Suprapubic skin (tissue), 4 donors: Measurements from ENCODE around the gene ATN1. TPM values are rescaled to one million over a fixed set of nuclear protein-coding genes. Genes with fewer than 3 reads are reported as not detected.

Experiments used
- DNase-seq, 2 donors: peaks; one replicate each; pipeline ENCODE4 v3.0.0-alpha.2; 2019; ENCODE audit warnings: low spot score in 2 of 2
- H3K27ac ChIP-seq: fragments of 200-600 bp; sonication (generic); one replicate; pipeline ENCODE4 v1.5.1; 2019
- H3K27me3 ChIP-seq: fragments of 200-600 bp; sonication (generic); one replicate; pipeline ENCODE4 v1.5.1; 2019
- H3K36me3 ChIP-seq: fragments of 200-600 bp; sonication (generic); one replicate; pipeline ENCODE4 v1.5.1; 2019
- H3K4me1 ChIP-seq: fragments of 200-600 bp; sonication (generic); one replicate; pipeline ENCODE4 v1.5.1; 2019
- H3K4me3 ChIP-seq: fragments of 200-600 bp; sonication (generic); one replicate; pipeline ENCODE4 v1.5.1; 2019; ENCODE audit warnings: mild to moderate bottlenecking
- H3K9me3 ChIP-seq: fragments of 200-600 bp; sonication (generic); one replicate; pipeline ENCODE4 v1.5.1; 2019
- CTCF ChIP-seq, 2 donors: fragments of 200-600 bp in 1 of 2; fragments of 450-650 bp in 1 of 2; sonication (generic) in 1 of 2; IDR thresholded peaks; one replicate each; pipeline ENCODE4 v1.5.1; 2016 to 2019; ENCODE audit warnings: antibody characterized with exemption in 2 of 2, mild to moderate bottlenecking in 1 of 2, moderate library complexity in 1 of 2
- EP300 ChIP-seq: sonication (generic); formaldehyde crosslinking; IDR thresholded peaks from one replicate; pipeline ENCODE4 v1.6.1; 2017; ENCODE audit warnings: antibody characterized with exemption
- POLR2A ChIP-seq, 2 donors: fragments of 450-650 bp; IDR thresholded peaks; one replicate each; pipeline ENCODE4 v1.6.1; 2017; ENCODE audit warnings: antibody characterized with exemption in 2 of 2, mild to moderate bottlenecking in 2 of 2, moderate library complexity in 2 of 2
- POLR2AphosphoS5 ChIP-seq, 3 donors: sonication (generic); formaldehyde crosslinking; IDR thresholded peaks; one replicate each; pipeline ENCODE4 v1.6.1; 2017; ENCODE audit warnings: antibody characterized with exemption in 3 of 3
- WGBS: methylation state at CpG from one replicate; pipeline ENCODE4 v1.1.5; 2018; 5-methylcytosine and 5-hydroxymethylcytosine counted together
- total RNA-seq, 4 donors: library from RNA; depleted of rRNA; stranded (reverse); fragments of >200 nt; gene quantifications; one replicate each; pipeline ENCODE4 v1.1.0, GENCODE V29; 2016

The ATN1 gene
- total RNA-seq, 4 donors from 2014 or later, result 58.4 to 137 (median 67.7) TPM

GRCh38 chr12:6894321-6894720 lies 33.4 kb upstream of the ATN1 start:
- no peak overlapping the region for H3K4me3 ChIP-seq
- WGBS, result 92% methylated on average over 3 of the region's 3 CpGs
- no peak overlapping the region for H3K27ac ChIP-seq
- no peaks in the 10 kb centered on the region for H3K9me3 ChIP-seq
- TF ChIP-seq POLR2AphosphoS5 (IDR thresholded peaks at IDR 0.05) (no peak), EP300 (no peak), POLR2A (IDR thresholded peaks at IDR 0.05) (no peak), CTCF (IDR thresholded peaks at IDR 0.05) (no peak)
- H3K27me3 ChIP-seq, result no peaks in the 10 kb centered on the region
- no peaks in the 10 kb centered on the region for H3K36me3 ChIP-seq
- H3K4me1 ChIP-seq, result peaks cover 13% of the 10 kb centered on the region
- no peak for DNase-seq

- no peaks in the 10 kb centered on the region for H3K9me3 ChIP-seq
Measured at GRCh38 chr12:6896846-6897435, 30.8 kb upstream of the ATN1 start.

GRCh38 chr12:6899427-6899826 lies 28.3 kb upstream of the ATN1 start:
- H3K9me3 ChIP-seq, result no peaks in the 10 kb centered on the region
- 89% methylated on average over 5 of the region's 5 CpGs for WGBS
- no peaks in the 10 kb centered on the region for H3K27me3 ChIP-seq
- no peak for DNase-seq
- H3K27ac ChIP-seq, result no peak overlapping the region
- peaks cover 11% of the 10 kb centered on the region for H3K4me1 ChIP-seq
- no peaks in the 10 kb centered on the region for H3K36me3 ChIP-seq
- TF ChIP-seq POLR2AphosphoS5 (IDR thresholded peaks at IDR 0.05), result no peak
- no peak overlapping the region for H3K4me3 ChIP-seq

More at GRCh38 chr12:6896846-6897435, 30.8 kb upstream of the ATN1 start:
- H3K27me3 ChIP-seq, result no peaks in the 10 kb centered on the region
- H3K4me3 ChIP-seq, result no peak overlapping the region
- H3K36me3 ChIP-seq, result no peaks in the 10 kb centered on the region
- H3K27ac ChIP-seq, result no peak overlapping the region
- no peak for DNase-seq
- TF ChIP-seq POLR2AphosphoS5 (IDR thresholded peaks at IDR 0.05) (no peak), EP300 (no peak), CTCF (IDR thresholded peaks at IDR 0.05) (no peak), POLR2A (IDR thresholded peaks at IDR 0.05) (no peak)
- H3K4me1 ChIP-seq, result peaks cover 7% of the 10 kb centered on the region
- 71% methylated on average over 6 of the region's 6 CpGs for WGBS

- DNase-seq, result peak in 1 of 2 donors; percentile 77
- Histone ChIP-seq H3K4me1 (peaks cover 13% of the 10 kb centered on the region), H3K9me3 (no peaks in the 10 kb centered on the region), H3K36me3 (no peaks in the 10 kb centered on the region), H3K27me3 (no peaks in the 10 kb centered on the region), H3K27ac (no peak overlapping the region), H3K4me3 (no peak overlapping the region)
- 64% methylated on average over 10 of the region's 10 CpGs for WGBS
- TF ChIP-seq POLR2A (IDR thresholded peaks at IDR 0.05) (no peak), EP300 (no peak)
Measured at GRCh38 chr12:6899837-6900519, 27.8 kb upstream of the ATN1 start.

- peaks cover 18% of the 10 kb centered on the region for H3K4me1 ChIP-seq
- WGBS, result 85% methylated on average over 4 of the region's 4 CpGs
- peaks cover 4% of the 10 kb centered on the region for H3K36me3 ChIP-seq
- no peaks in the 10 kb centered on the region for H3K9me3 ChIP-seq
- TF ChIP-seq CTCF (IDR thresholded peaks at IDR 0.05), result no peak
- TF ChIP-seq POLR2A (IDR thresholded peaks at IDR 0.05), result no peak
- no peak for TF ChIP-seq EP300
- no peak for TF ChIP-seq POLR2AphosphoS5 (IDR thresholded peaks at IDR 0.05)
- H3K27me3 ChIP-seq, result no peaks in the 10 kb centered on the region
- H3K27ac ChIP-seq, result no peak overlapping the region
- no peak for DNase-seq
- H3K4me3 ChIP-seq, result no peak overlapping the region
Measured at GRCh38 chr12:6902448-6902847, 25.3 kb upstream of the ATN1 start.

GRCh38 chr12:6903722-6904121 lies 24.0 kb upstream of the ATN1 start:
- Histone ChIP-seq H3K4me3 (no peak overlapping the region), H3K36me3 (peaks cover 4% of the 10 kb centered on the region), H3K27ac (no peak overlapping the region), H3K4me1 (peaks cover 18% of the 10 kb centered on the region), H3K9me3 (no peaks in the 10 kb centered on the region), H3K27me3 (no peaks in the 10 kb centered on the region)
- TF ChIP-seq CTCF (IDR thresholded peaks at IDR 0.05) (no peak), EP300 (no peak), POLR2AphosphoS5 (IDR thresholded peaks at IDR 0.05) (no peak)
- WGBS, result 76% methylated on average over 1 of the region's 1 CpG
- no peak for DNase-seq
